Muscle of back (tissue), 11 donors: ENCODE results near the gene METTL16. TPM values are rescaled to one million over a fixed set of nuclear protein-coding genes. Genes with fewer than 3 reads are reported as not detected.
"Not testable (repeated sequence)": the region's sequence is repeated elsewhere in the genome, so short reads cannot be mapped to it uniquely, and the experiment has no call there.

ENCODE experiments used
- DNase-seq, 3 donors: peaks; one replicate each; pipeline versions ENCODE4 v3.0.0 to v3.0.0-alpha.2; 2013
- polyA plus RNA-seq, 10 donors: library from polyadenylated mRNA; unstranded; fragments of 120-200 nt; gene quantifications; one replicate each; pipeline ENCODE4 v1.2.1, GENCODE V29; 2013; ENCODE audit not compliant: insufficient read length in 10 of 10

The METTL16 gene
- polyA plus RNA-seq, 10 donors: 17.7 to 23.8 (median 20.6) TPM

DNA sequence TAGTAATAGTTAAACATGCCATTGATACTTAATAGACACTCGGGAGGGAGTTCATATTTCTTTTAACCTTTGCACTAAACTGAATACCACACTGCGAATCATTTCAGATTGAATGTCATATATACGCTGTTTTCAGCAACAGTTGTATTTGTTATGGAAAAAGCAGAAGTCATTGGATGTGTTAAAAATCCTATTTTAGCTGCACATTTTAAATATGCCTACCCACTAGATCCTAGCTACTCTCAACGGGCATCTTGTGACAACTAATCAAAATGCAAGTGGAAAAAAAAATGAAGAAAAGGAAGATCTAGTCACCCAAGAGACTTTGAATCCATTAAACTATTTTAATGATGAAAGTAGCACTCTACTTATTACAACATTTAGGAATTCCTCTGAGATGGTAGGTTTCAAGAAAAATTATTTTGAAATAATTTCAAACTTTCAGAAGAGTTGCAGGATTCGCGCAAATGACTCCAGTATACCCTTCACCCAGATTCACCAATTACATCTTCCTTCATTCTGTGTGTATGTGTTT is 59.4 kb downstream of the METTL16 start:
- DNase-seq: no peak

- DNase-seq: no peak
These were observed 61.6 kb downstream of the METTL16 start for GRCh38 chr17:2450016-2450650.

GRCh38 chr17:2449486-2449885 is 62.2 kb downstream of the METTL16 start:
- peak in 1 of 3 donors; percentile 25 for DNase-seq

DNA sequence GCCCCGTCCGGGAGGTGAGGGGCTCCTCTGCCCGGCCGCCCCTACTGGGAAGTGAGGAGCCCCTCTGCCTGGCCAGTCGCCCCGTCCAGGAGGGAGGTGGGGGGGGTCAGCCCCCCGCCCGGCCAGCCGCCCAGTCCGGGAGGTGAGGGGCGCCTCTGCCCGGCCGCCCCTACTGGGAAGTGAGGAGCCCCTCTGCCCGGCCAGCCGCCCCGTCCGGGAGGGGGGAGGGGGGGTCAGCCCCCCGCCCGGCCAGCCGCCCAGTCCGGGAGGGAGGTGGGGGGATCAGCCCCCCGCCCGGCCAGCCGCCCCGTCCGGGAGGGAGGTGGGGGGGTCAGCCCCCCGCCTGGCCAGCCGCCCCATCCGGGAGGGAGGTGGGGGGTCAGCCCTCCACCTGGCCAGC is 64.2 kb downstream of the METTL16 start:
- DNase-seq: not testable (repeated sequence)

GRCh38 chr17:2445638-2446037 is 66.0 kb downstream of the METTL16 start:
- no peak for DNase-seq

- DNase-seq: no peak
These were observed 67.3 kb downstream of the METTL16 start for GRCh38 chr17:2444382-2444781.

DNA sequence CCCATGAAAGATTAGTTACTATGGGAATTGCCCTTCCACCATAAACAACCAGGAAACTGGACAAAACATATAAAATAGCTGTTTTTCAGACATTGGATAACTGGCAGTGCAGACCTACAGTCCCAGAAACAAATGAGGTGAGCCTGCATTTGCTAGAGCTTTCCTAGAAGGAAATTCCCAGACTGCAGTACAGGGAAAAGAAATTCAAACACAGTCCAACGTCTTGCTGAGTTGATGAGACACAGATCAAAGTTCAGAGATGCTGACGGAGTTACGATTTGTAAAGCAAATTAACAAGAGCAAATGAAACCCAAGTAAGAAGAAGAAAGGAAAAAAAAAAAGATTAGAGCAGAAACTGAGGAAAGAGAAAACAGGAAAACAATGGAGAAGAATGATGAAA is 69.5 kb downstream of the METTL16 start:
- DNase-seq: no peak

GRCh38 chr17:2440930-2441329 is 70.8 kb downstream of the METTL16 start:
- no peak for DNase-seq

DNA sequence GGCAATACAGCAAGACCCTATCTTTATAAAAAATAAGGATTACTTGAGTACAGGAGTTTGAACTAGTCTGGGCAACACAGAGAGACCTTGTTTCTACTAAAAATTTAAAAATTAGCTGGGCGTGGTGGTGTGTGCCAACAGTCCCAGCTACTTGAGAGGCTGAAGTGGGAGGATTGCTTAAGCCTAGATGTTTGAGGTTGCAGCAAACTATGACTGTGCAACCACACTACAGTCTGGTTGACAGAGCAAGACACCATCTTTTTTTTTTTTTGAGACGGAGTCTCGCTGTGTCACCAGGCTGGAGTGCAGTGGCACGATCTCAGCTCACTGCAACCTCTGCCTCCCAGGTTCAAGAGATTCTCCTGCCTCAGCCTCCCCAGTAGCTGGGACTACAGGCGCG is 71.7 kb downstream of the METTL16 start:
- not testable (repeated sequence) for DNase-seq

DNA sequence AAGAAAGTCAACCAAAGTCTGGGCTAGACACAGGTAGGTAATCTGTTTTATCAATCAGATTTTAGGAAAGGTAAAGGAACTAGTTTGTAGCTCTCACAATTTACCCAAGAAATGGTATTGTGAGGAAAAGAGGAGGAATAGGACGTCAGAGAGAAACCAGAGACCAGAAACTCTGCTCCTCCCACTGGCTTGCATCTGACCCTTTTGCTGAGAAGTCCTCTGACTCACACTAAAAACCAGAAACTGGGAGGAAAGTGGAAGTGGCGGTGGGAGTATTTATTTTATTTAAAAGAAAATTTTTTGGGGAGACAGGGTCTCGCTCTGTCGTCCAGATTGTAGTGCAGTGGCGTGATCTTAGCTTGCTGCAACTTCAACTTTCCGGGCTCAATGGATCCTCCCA is 72.9 kb downstream of the METTL16 start:
- no peak for DNase-seq

- DNase-seq: no peak
These were observed 75.3 kb downstream of the METTL16 start for GRCh38 chr17:2436316-2436905.

DNA sequence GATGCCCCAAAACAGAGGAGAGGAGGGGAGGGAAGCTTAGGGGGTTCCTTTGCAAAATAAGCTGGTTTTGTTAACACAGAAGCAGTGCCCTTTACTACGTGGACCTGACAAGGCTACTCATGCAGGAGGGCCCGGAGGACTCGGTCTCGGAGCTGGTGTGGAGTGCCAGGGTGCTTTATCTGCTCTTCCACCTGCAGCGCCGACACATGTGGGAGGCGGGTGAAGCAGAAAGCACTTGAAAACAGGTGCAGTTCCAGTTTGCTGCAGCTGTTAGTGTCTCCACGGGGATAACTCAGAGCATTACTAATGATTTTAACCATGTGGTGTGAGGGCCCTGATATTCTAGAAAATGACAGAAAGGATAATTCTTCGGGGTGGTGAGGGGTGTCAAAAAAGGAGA is 75.8 kb downstream of the METTL16 start:
- peak in 1 of 3 donors; percentile 49 for DNase-seq

DNA sequence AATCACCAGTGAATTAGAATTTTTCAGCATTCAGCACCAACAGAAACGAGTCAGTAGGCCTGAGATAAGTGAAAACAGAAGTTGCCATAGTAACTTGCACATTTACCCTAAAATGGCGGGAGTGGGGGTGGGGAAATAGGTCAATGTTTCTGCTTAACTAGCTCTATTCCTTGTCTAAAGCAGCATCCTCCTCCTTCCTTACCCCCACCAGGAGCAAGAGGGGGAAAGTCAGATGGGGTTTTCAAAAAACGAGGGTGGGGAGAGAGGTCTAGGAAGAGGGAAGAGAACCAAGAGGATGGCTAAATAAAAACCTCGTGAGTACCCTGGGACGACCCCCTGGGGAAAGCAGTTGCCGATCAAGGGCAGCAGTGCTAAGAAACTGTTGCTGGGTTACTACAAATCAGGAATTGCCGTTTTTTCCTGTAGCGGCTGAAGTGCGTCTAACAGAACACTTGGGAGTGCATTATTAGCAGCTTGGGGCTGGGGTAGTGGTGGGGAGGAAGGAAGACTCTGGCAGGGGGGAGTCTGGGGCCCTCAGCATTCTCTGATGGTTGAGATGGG is 76.4 kb downstream of the METTL16 start:
- DNase-seq: peak in 2 of 3 donors; percentile 27 to 44

- DNase-seq: no peak
These were observed 78.0 kb downstream of the METTL16 start for GRCh38 chr17:2433696-2434095.

DNA sequence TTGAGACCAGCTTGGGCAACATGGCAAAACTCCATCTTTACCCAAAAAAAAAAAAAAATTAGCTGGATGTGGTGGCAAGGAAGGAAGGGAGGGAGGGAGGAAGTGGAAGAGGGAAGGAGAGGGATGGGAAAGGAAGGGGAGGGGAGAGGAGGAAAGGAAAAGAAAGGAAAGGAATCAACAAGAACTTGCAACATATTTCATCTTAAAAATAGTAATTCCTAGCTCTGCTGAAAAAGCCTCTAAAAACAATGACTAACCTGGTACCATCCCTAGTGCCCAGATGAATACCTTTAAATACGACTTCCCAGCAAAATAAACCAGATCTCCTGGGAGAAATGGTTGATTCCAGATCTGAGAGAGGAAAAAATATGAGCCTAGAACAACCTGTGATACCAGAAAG is 83.8 kb downstream of the METTL16 start:
- DNase-seq: no peak

GRCh38 chr17:2427215-2427614 is 84.5 kb downstream of the METTL16 start:
- DNase-seq: no peak

GRCh38 chr17:2423271-2423670 is 88.4 kb downstream of the METTL16 start:
- DNase-seq: no peak

DNA sequence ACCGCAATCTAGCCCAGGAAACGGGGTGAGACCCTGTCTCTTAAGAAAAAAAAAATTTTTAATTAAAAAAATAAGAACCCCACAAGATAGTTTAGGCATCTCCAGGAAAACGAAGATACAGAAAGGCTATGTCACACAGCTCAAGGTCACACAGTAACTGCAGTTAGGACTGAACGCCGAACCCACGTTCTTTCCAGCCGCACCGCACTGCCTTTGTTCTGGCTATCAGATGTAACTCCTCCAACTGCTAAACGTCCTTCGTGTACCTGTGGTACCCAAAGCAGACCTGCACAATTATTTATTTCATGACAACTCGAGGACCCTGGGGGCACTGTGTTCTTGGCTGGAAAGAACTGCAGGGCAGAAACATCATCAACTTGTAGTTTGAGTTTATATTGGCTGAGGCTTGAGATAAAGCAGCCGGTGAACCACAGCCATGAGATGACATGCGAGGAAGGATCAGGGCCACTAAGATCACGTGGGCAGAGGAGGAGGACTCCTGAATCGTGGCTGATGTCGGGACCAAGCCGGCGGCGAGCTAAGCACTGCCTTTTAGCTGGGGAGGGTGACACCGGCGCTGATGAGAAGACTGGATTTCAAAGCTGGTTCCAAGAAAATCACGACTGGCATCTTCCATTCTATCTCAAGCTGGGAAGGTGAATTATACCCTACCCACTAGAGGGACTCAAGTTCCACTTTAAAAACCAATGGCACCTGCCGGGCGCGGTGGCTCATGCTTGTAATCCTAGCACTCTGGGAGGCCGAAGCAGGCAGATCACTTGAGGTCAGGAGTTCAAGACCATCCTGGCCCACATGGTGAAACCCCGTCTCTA is 90.2 kb downstream of the METTL16 start:
- DNase-seq: no peak

DNA sequence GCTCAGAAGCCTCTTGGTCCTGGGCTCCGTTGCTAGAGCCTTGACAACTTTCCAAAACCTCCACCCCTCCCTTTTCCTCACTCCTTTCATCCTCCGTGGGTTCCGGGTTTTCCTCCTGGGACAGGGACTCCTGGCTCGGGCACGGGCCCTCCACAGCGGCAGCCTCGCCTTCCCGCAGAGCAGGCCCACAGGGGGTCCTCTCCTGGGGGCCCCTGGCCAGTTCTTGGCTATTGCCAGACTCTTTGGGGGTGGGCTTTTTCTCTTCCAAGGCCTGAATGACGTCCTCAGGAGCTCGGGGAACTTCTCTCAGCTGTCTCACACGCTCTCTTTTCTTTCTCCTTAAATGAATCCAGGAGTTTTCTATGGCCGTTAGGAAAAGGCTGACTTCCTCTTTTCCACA is 91.5 kb downstream of the METTL16 start:
- peak in 1 of 3 donors; percentile 54 for DNase-seq

GRCh38 chr17:2419486-2419885 is 92.2 kb downstream of the METTL16 start:
- no peak for DNase-seq

DNA sequence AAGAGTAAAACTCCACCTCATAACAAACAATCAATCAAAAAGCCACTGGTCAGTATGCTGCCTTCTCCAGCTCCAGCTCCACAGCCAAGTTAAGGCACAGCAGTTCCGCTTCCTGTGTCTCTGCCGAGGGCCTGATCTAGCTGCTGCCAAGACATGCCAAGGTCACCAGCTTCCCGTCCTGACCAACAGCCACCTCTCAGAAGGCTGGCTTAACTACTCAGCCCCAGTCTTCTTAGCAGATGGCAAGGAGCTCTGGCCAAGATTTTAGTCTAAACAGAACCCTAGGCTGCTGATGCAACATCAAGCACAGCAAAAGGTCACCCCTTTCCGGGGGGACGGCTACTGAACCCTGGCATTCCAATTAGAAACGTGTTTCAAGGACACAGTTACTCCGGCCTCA is 93.1 kb downstream of the METTL16 start:
- no peak for DNase-seq

GRCh38 chr17:2416010-2416734 is 95.5 kb downstream of the METTL16 start:
- DNase-seq: peak; percentile 85 to 94 (median 93)
